GM19372 (cell line): Measurements from ENCODE around the gene CEACAM19.
"Not testable (repeated sequence)": the region's sequence is repeated elsewhere in the genome, so short reads cannot be mapped to it uniquely, and the experiment has no call there.

ENCODE experiments used
- ATAC-seq: cut with Tn5 transposase; IDR thresholded peaks from one replicate; pipeline ENCODE4 v1.9.1; 2021; ENCODE audit warnings: mild to moderate bottlenecking, low read depth, moderate library complexity; ENCODE audit not compliant: unreplicated experiment

The CEACAM19 gene, protein sequence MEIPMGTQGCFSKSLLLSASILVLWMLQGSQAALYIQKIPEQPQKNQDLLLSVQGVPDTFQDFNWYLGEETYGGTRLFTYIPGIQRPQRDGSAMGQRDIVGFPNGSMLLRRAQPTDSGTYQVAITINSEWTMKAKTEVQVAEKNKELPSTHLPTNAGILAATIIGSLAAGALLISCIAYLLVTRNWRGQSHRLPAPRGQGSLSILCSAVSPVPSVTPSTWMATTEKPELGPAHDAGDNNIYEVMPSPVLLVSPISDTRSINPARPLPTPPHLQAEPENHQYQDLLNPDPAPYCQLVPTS

DNA sequence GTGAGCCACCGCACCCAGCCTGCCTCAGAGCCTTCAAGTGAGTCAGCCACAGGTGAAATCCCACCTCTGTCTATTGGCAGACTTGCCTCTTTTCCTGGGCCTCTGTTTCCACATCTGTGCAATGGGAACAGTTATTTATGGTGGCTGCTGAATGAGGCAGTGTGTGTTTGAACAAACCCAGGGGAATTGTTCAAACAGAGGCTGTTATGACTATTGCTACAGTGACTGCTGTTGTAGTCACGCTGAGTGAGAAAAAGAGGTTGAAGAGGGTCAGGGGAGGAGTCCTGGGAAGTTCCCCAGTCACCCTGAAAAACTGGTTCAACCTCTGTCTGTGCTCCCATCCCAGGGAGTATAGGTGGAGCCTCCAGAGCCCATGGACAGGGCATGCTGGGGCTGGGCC lies at the start of gene CEACAM19:
TSS of gene CEACAM19 (plus strand) at position 83 of the 400 bp plus-strand sequence. CDS start 450 bp downstream, outside the sequence.
- no peak for ATAC-seq

DNA sequence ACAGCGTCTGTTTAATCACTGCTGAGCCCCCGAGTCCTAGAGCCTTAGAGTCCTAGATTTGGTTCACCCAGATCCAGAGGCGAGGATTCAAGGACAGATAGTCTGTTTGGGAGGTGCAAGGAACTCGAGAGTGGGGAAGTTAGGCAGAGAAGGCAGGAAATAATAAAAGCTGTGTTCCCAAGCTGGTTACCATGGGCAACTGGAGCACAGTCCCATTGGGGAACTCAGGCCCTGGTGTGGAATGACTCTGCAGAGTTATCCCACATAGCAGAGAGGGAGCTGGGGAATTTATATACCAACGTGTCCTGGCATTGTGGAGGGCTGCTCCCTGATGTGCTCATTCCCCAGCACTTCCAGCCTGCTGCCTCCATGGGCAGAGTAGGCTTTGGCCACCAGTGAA lies 48.2 kb upstream of the CEACAM19 start:
- no peak for ATAC-seq

DNA sequence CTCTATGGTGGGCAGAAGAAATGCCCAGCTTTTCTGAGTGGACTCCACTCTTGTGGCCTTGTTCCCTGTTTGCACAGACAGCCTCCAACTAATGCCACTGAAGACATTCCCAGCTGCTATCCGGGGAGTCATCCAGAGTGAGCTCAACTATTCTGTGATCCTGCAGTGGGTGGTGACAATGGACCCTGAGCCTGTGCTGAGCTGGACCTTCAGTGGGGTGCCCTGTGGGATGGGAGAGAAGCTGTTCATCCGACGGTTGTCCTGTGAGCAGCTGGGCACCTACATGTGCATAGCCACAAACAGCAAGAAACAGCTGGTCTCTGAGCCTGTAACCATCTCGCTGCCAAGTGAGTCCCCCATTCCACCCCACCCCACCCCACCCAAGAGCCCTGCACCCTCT lies 47.7 kb upstream of the CEACAM19 start:
- no peak for ATAC-seq

DNA sequence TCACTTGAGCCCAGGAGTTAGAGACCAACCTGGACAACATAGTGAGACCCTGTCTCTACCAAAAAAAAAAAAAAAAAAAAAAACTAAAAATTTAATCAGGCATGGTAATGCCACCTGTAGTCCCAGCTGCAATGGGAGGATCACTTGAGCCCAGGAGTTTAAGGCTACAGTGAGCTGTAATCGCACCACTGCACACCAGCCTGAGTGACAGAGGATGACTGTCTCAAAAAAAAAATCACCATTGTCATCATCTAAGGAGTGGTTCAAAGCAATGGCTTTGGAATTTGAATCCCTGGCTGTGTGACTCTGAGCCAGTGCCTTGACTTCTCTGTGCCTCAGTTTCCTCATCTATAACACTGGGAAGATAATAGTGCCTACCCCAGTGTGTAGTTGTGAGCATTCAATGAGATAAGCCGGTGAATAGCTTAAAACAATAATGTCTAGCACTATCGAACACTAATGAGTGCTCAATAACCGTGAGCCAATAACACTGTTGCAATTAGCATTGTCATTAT lies 46.4 kb upstream of the CEACAM19 start:
- ATAC-seq: no peak

DNA sequence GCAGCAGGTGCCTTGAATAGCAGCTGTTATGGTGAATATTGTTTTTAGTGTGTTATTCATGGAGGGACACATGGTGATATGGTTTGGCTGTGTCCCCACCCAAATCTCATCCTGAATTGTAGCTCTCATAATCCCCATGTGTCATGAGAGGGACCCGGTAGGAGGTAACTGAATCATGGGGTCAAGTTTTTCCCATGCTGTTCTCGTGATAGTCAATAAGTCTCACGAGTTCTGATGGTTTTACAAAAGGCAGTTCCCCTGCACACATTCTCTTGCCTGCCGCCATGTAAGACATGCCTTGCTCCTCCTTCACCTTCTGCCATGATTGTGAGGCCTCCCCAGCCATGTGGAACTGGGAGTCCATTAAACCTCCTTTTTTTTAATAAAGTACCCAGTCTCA lies 45.6 kb upstream of the CEACAM19 start:
- not testable (repeated sequence) for ATAC-seq

DNA sequence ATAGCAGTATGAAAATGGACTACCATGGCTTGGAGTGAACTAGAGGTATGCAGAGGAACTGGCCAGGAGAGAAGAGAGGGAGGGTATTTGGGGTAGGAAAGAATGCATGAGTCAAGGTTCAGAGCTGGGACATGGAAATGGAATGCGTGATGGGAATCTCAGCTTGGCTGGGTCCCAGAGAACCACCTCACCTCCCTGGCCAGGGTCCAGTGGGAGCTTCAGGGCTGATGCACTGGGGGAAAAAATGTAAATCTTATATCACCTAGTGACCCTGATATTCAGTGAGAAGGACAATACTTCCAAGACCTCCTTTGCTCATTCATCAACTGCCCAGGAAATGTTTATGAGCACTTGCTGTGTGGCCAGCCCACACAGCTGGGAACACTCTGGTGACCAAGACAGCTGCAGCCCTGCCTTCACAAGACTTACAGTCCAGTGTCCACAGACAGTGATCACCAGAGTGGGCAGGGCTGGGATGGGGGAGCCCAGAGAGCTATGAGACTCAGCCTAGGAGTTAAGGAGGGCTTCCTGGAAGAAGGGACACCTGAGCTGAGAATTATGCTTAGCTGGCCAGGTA lies 45.1 kb upstream of the CEACAM19 start:
- ATAC-seq: no peak

DNA sequence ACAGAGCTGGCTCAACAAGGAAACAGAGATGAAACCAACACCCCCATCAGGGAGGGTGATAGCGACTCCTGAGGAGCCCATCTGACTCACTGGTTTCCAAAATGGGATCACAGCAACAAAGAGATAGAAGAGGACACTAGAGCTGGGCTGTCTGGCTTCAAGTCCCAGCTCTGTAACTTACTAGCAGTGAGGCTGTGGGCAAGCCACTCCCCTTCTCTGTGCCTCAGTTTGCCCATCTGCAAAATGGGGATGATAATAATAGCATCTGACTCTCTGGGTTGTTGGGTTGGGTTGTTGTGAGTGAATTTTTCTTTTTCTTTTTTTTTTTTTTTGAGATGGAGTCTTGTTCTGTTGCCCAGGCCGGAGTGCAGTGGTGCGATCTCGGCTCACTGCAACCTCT lies 43.7 kb upstream of the CEACAM19 start:
- ATAC-seq: no peak

DNA sequence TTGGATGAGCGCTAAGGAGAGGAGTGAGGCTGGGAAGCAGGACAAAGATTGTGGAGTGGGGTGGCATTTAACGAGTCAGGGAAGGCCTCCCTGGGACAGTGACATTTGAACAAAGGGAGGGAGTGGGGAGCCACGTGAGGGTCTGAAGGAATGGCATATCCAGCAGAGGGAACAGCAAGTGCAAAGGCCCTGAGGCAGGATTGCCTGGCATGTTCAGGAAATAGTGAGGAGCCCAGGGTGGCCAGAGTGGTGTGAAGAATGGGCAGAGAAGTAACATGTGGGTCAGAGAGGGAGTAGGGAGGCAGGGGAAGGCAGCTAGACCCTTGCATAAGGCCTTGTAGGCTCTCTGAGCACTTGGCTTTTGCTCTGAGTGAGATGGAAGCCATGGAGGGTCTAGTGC lies 42.5 kb upstream of the CEACAM19 start:
- no peak for ATAC-seq

DNA sequence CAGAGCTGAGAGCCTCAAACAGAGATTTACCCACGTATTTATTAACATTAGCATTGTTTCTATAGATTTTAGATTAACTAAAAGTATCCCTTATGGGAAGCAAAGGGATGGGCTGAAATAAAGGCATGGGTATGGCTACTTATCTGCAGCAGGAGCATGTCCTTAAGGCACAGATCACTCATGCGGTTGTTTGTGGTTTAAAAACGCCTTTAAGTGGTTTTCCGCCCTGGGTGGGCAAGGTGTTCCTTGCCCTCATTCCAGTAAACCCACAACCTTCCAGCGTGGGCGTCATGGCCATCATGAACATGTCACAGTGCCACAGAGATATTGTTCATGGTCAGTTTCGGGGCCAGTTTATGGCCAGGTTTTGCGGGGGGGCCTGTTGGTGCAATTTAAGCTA lies 39.7 kb upstream of the CEACAM19 start:
- not testable (repeated sequence) for ATAC-seq

DNA sequence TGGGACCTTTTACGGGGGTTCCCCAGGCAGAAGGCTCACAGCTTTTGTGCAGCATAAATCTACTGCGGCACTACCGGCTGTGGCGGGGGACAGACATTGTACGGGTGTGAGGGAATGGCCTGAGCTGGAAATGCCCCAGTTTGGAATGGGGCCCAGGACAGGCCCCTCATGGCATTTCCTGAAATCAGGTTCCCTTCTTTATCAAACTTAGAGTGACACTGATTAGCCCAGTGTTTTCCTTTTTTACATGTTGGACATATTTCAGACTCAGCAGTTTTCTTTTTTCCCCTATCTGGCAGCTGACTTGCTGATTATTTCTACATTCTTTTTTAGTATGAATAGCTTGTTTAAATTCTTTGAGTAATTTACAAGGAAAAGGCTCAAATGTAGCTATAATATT lies 37.2 kb upstream of the CEACAM19 start:
- not testable (repeated sequence) for ATAC-seq

DNA sequence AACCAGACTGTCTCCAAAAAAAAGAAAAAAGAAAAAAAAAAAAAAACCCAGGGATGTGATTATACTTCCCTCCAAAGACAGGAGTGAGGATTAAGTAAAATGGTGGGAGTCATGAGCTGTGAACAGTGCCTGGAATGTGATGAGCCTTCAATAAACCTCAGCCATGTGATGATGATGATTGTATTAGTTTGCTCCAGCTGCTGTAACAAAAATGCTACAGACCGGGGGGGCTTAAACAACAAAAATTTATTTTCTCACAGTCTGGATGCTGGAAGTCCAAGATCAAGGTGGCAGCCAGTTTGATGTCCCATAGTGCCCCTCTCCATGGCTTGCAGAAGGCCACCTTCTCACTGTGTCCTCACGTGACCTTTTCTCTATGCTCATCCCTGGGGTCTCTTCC lies 36.5 kb upstream of the CEACAM19 start:
- no peak for ATAC-seq

DNA sequence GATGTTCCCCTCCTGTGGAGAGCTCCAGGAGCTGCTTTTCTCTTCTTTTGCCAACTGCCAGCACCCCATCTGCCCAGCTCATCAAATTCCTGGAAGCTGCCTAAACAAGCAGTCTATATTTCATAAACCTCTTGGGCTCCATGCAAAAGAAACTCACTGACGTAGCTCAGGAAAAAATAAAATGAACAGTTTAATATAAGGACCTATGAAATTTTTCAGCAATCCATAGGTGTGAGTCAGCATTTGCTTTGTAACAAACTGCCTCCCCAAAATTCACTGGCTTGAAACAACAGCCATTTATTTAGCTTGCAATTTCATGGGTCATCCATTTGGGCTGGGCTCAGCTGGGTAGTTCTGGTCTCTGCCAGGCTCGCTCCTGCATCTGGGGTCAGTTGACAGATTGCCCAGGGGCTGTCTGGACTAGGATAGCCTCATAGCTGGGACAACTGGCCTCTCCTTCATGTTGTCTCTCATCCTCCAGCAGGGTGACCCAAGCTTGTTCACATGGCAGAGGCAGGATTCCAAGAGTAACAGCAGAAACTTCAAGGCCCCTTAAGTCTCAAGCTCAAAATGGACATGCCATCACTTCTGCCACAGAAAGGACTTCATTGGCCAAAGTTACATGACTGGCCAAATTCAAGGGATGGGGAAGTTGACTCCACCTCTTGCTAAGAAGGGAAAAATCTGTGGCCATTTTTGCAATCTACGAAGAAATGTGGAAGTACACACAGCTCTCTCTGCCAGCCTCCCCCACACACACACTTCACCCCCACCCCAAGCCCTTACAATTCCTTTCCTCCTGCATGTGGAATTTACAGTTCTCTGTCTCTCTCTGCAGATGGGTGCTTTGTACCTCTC lies 35.5 kb upstream of the CEACAM19 start:
- ATAC-seq: no peak

DNA sequence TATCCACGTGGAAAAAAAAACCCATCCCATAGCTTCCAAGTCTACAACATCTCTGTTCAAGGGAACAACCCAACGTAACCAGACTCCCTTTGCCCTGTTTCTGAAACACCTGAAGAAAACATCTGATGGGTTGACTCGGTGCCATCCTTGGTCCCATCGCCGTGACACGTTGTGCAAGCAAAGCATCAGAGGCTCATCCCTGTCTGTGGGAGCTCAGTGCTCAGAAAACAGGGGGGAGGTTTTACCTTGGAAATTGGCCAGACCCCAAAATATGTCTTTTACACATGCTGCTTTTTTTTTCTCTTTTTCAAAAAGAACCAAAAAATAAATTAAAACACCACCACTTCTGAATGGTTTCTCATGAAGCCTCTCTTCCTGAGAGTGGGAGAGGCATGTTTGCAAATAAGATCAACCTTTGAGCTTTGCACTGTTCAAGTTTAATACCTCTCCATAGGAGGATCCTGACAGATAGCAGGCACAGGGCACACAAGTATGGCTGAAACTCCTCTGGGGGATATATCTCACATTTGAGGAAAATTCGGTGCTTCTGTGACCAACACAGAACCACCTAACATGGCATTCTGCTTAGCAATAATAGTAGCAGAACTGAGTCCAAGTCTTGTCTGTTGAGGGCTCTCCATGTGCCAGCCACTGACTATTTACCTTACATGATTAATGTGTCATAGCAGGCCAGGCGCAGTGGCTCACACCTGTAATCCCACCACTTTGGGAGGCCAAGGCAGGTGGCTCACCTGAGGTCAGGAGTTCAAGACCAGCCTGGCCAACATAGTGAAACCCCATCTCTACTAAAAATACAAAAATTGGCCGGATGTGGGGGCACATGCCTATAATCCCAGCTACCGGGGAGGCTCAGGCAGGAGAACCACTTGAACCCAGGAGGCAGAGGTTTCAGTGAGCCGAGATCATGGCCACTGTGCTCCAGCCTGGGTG lies 34.6 kb upstream of the CEACAM19 start:
- no peak for ATAC-seq

DNA sequence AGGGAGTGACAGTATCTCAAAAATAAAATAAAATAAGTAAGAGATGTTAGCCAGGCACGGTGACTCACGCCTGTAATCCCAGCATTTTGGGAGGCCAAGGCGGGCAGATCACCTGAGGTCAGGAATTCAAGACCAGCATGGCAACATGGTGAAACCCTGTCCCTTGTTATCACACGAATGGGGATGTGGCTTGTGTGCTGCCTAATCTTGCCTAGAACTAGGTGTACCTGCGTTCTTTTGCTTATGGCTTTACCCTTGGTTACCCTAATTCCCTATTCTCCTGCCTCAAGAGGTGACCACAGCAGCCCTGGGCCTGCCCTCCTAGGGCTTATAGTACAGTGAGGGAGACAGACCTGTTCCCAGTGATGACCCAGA lies 33.9 kb upstream of the CEACAM19 start:
- no peak for ATAC-seq

DNA sequence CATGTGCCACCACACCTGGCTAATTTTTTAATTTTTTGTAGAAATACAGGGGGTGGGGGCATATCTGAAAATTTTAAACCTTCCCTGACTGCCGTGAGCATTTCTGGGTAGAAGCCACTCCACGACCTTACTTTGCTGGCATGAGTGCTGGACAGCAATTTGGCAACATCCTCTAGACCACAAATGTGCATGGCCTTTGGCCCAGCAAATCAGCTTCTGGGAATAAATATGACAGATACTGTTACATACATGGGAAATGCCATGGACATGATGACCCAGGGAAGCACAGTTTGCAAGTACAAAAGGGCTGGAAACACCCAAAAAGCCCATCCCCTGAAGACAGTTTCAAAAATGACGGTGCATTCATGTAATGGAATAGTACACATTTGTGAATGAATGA lies 30.8 kb upstream of the CEACAM19 start:
- ATAC-seq: no peak

DNA sequence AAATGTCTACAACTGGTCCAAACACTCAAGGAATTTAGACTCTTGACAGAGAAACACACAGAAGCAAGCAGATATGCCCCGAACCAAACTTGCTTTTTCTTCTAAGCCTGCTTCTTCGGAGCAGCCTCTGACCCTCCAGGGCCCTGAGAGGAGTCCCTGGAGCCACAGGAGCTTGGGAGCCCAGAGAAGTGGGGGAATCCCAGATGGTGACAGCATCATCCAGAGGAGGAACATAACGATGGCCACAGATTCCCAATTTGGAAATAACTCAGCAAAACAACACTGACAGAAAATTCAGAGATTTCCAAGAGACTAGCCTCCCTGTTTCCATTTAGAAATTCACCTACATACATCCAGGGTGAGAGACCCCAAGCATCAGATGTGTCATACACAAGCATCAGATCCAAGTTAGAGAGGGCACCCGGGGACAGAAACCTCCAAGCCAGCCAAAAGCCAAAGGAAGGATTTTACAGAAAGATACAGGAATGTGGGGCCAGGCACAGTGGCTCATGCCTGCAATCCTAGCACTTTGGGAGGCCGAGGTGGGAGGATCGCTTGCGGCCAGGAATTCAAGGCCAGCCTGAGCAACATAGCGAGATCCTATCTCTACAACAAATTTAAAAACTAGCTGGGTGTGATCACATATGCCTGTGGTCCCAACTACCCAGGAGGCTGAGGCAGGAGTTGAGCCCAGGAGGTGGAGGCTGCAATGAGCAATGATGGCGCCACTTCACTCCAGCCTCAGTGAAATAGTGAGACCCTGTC lies 29.6 kb upstream of the CEACAM19 start:
- no peak for ATAC-seq

DNA sequence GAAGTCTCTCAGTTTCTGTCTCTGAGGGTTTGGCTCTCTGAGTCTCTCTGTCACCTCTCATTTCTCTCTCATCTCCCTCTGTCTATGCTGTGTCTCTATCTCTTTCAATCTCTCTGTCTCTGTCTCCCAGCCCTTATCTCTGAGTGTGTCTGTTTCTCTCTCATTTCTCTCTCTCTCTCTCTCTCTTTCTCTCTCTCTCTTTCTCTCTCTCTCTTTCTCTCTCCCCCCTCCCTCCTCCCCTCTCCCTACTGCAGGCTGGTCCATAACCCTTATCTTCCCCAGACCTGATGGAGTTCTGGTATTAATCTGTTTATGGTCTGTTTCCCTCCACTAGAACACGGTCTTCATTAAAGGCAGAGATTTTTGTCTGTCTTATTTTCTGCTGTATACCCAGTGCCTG lies 28.9 kb upstream of the CEACAM19 start:
- ATAC-seq: no peak

DNA sequence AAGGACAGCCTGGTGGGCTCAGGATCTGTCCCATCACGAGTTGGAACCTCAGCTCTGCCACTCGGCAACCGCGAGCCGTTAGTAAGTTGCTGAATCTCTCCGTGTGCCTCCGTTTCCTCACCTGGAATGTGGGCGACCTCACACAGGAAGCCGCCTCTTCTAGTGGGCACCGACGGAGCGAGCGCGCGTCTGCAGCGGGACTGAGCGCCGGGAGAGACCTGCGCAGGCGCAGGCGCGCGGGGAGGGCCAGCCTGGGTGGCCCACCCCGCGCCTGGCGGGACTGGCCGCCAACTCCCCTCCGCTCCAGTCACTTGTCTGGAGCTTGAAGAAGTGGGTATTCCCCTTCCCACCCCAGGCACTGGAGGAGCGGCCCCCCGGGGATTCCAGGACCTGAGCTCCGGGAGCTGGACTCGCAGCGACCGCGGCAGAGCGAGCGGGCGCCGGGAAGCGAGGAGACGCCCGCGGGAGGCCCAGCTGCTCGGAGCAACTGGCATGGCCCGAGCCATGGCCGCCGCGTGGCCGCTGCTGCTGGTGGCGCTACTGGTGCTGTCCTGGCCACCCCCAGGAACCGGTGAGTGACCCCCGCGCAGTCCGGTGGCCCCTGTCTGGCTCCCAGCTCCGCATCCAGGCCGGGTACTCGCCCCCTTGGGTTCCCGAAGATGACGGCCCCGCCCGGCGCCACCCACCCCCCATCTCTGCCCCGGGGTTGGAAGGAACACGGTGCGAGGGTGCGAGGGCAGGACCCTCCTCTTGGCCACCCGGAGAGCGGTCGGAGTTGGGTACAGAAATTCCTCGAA lies 27.5 kb upstream of the CEACAM19 start, which contains the start of gene PVR:
TSS of gene PVR (plus strand) at position 306 of the 797 bp plus-strand sequence. CDS start at position 493, 187 bp downstream.
- no peak for ATAC-seq
